Liver (tissue), 9 donors: ENCODE results near the gene MIOX. TPM values are rescaled to one million over a fixed set of nuclear protein-coding genes. Genes with fewer than 3 reads are reported as not detected.
A peak's percentile ranks its signal among the peaks of the same experiment; 100 is the strongest.

Experiments
- DNase-seq: peaks from one replicate; pipeline ENCODE4 v3.0.0-alpha.2; 2017; ENCODE audit warnings: low spot score
- H3K27ac ChIP-seq, 2 donors: one replicate each; pipeline ENCODE4 v1.7.0; 2013; ENCODE audit warnings: inconsistent platforms in 2 of 2, low read length in 2 of 2, control low read depth in 1 of 2, low read depth in 1 of 2, mild to moderate bottlenecking in 1 of 2
- H3K27me3 ChIP-seq, 4 donors: one replicate each; pipeline versions ENCODE4 v1.6.1 to v1.7.0; 2013; ENCODE audit warnings: low read length in 3 of 4, inconsistent platforms in 1 of 4, mild to moderate bottlenecking in 1 of 4, moderate library complexity in 1 of 4; ENCODE audit not compliant: control insufficient read depth in 4 of 4, insufficient read depth in 4 of 4
- H3K36me3 ChIP-seq, 4 donors: one replicate each; pipeline versions ENCODE4 v1.6.1 to v1.7.0; 2013; ENCODE audit warnings: low read length in 3 of 4, mild to moderate bottlenecking in 3 of 4, low read depth in 1 of 4, moderate library complexity in 1 of 4; ENCODE audit not compliant: control insufficient read depth in 4 of 4, insufficient read depth in 3 of 4
- H3K4me1 ChIP-seq, 4 donors: one replicate each; pipeline versions ENCODE4 v1.6.1 to v1.7.0; 2013; ENCODE audit warnings: low read length in 3 of 4, mild to moderate bottlenecking in 3 of 4, moderate library complexity in 1 of 4; ENCODE audit not compliant: control insufficient read depth in 4 of 4, insufficient read depth in 4 of 4
- H3K4me3 ChIP-seq, 3 donors: one replicate each; pipeline versions ENCODE4 v1.6.1 to v1.7.0; 2013; ENCODE audit warnings: low read length in 3 of 3, control low read depth in 1 of 3, low read depth in 1 of 3, mild to moderate bottlenecking in 1 of 3
- H3K9ac ChIP-seq, 2 donors: one replicate each; pipeline ENCODE4 v1.7.0; 2013; ENCODE audit warnings: low read length in 2 of 2, mild to moderate bottlenecking in 2 of 2, moderate library complexity in 2 of 2, control low read depth in 1 of 2, low read depth in 1 of 2
- H3K9me3 ChIP-seq, 4 donors: one replicate each; pipeline versions ENCODE4 v1.6.1 to v1.7.0; 2013; ENCODE audit warnings: low read length in 3 of 4; ENCODE audit not compliant: control insufficient read depth in 4 of 4
- ATF3 ChIP-seq: IDR thresholded peaks from 2 replicates; pipeline ENCODE4 v1.6.1; 2016; ENCODE audit warnings: antibody characterized with exemption
- CTCF ChIP-seq: fragments of 150-350 bp; IDR thresholded peaks from 2 replicates; pipeline ENCODE4 v1.5.1; 2017; ENCODE audit warnings: improper control_type of control experiment, low read depth, low read length; ENCODE audit not compliant: missing input control
- EGR1 ChIP-seq, 2 donors: IDR thresholded peaks; 2 replicates each; pipeline ENCODE4 v1.6.1; 2016 to 2018; ENCODE audit warnings: antibody characterized with exemption in 2 of 2, low read depth in 2 of 2
- FOXA1 ChIP-seq: IDR thresholded peaks from 2 replicates; pipeline ENCODE4 v1.6.1; 2016; ENCODE audit warnings: antibody characterized with exemption
- FOXA2 ChIP-seq: IDR thresholded peaks from 2 replicates; pipeline ENCODE4 v1.6.1; 2016; ENCODE audit warnings: antibody characterized with exemption
- GABPA ChIP-seq, 2 donors: IDR thresholded peaks in 1 of 2; conservative IDR thresholded peaks in 1 of 2; 2 replicates each; pipeline ENCODE4 v1.6.1; 2016; ENCODE audit warnings: antibody characterized with exemption in 2 of 2, mild to moderate bottlenecking in 1 of 2, moderate library complexity in 1 of 2
- HNF4A ChIP-seq, 2 donors: conservative IDR thresholded peaks; 2 replicates each; pipeline ENCODE4 v1.6.1; 2016; ENCODE audit warnings: antibody characterized with exemption in 2 of 2, mild to moderate bottlenecking in 2 of 2
- HNF4G ChIP-seq: IDR thresholded peaks from 2 replicates; pipeline ENCODE4 v1.6.1; 2016; ENCODE audit warnings: antibody characterized with exemption
- JUND ChIP-seq, 2 donors: IDR thresholded peaks; 2 replicates each; pipeline ENCODE4 v1.6.1; 2016; ENCODE audit warnings: antibody characterized with exemption in 2 of 2
- MAX ChIP-seq: IDR thresholded peaks from 2 replicates; pipeline ENCODE4 v1.6.1; 2016; ENCODE audit warnings: antibody characterized with exemption
- NR2F2 ChIP-seq: IDR thresholded peaks from 2 replicates; pipeline ENCODE4 v1.6.1; 2016; ENCODE audit warnings: antibody characterized with exemption
- RAD21 ChIP-seq, 2 donors: IDR thresholded peaks; 2 replicates each; pipeline ENCODE4 v1.6.1; 2016; ENCODE audit warnings: antibody characterized with exemption in 2 of 2, mild to moderate bottlenecking in 2 of 2
- REST ChIP-seq: IDR thresholded peaks from 2 replicates; pipeline ENCODE4 v1.6.1; 2016; ENCODE audit warnings: antibody characterized with exemption, mild to moderate bottlenecking
- RXRA ChIP-seq, 2 donors: IDR thresholded peaks; 2 replicates each; pipeline ENCODE4 v1.6.1; 2017 to 2018; ENCODE audit warnings: antibody characterized with exemption in 2 of 2, mild to moderate bottlenecking in 1 of 2
- SP1 ChIP-seq: IDR thresholded peaks from 2 replicates; pipeline ENCODE4 v1.6.1; 2018; ENCODE audit warnings: antibody characterized with exemption, mild to moderate bottlenecking
- TAF1 ChIP-seq: conservative IDR thresholded peaks from 2 replicates; pipeline ENCODE4 v1.6.1; 2016; ENCODE audit warnings: antibody characterized with exemption, mild to moderate bottlenecking
- YY1 ChIP-seq: IDR thresholded peaks from 2 replicates; pipeline ENCODE4 v1.6.1; 2016; ENCODE audit warnings: antibody characterized with exemption, mild to moderate bottlenecking
- WGBS: extraction: QIAGEN DNeasy Blood & Tissue Kit; methylation state at CpG from one replicate; pipeline ENCODE4 v1.1.7; 2013; 5-methylcytosine and 5-hydroxymethylcytosine counted together
- polyA plus RNA-seq, 2 donors: library from polyadenylated mRNA; stranded (reverse) in 1 of 2; unstranded in 1 of 2; fragments of 200-250 nt in 1 of 2; fragments of >200 nt in 1 of 2; fragmentation: Nextera tagmentation in 1 of 2; extraction: Ambion mirVana in 1 of 2; gene quantifications; one replicate each; pipeline versions ENCODE4 v1.2.1 to v1.2.3, GENCODE V29; 2013 to 2015
- total RNA-seq, 2 donors: library from RNA; depleted of rRNA; stranded (reverse); fragments of >200 nt; gene quantifications; one replicate each; pipeline ENCODE4 v1.2.3, GENCODE V29; 2014
- TF ChIP-seq, protein P1 (sequence below): IDR thresholded peaks from 2 replicates; pipeline ENCODE4 v1.6.1; 2016; ENCODE audit warnings: antibody characterized with exemption
- donor health status: healthy.
- donor health status: healthy.
- donor health status: healthy.
- donor health status: healthy.
- donor health status: healthy.

Gene MIOX
- total and polyA plus RNA-seq, 4 donors: not detected

GRCh38 chr22:50481045-50481439 is 5.6 kb upstream of the MIOX start:
- WGBS: 7% methylated on average over 45 of the region's 45 CpGs
- no peak for TF ChIP-seq GABPA (IDR thresholded peaks at IDR 0.05 in 1 of 2, conservative IDR thresholded peaks at IDR 0.05 in 1 of 2)
- no peak for TF ChIP-seq FOXA1
- no peak for TF ChIP-seq MAX
- TF ChIP-seq JUND (IDR thresholded peaks at IDR 0.05): no peak
- TF ChIP-seq, protein P1, sequence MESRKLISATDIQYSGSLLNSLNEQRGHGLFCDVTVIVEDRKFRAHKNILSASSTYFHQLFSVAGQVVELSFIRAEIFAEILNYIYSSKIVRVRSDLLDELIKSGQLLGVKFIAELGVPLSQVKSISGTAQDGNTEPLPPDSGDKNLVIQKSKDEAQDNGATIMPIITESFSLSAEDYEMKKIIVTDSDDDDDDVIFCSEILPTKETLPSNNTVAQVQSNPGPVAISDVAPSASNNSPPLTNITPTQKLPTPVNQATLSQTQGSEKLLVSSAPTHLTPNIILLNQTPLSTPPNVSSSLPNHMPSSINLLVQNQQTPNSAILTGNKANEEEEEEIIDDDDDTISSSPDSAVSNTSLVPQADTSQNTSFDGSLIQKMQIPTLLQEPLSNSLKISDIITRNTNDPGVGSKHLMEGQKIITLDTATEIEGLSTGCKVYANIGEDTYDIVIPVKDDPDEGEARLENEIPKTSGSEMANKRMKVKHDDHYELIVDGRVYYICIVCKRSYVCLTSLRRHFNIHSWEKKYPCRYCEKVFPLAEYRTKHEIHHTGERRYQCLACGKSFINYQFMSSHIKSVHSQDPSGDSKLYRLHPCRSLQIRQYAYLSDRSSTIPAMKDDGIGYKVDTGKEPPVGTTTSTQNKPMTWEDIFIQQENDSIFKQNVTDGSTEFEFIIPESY: no peak
- TF ChIP-seq HNF4G: no peak
- no peak overlapping the region for H3K9ac ChIP-seq
- H3K4me1 ChIP-seq: peaks cover 0 to 27% (median 8%) of the 10 kb centered on the region in 4 donors
- no peak for DNase-seq
- H3K27ac ChIP-seq: no peak overlapping the region
- H3K27me3 ChIP-seq: no peaks in the 10 kb centered on the region
- peaks cover 0 to 1% (median 0%) of the 10 kb centered on the region in 4 donors for H3K36me3 ChIP-seq
- peak overlapping the region in 1 of 3 donors; percentile 66 for H3K4me3 ChIP-seq
- H3K9me3 ChIP-seq: no peaks in the 10 kb centered on the region

GRCh38 chr22:50481440-50482106 is 5.1 kb upstream of the MIOX start, which contains the start of gene ADM2:
Gene ADM2 (plus strand): TSS chr22:50481543. CDS start chr22:50481848, 305 bp downstream.
- H3K36me3 ChIP-seq: peaks cover 0 to 1% (median 0%) of the 10 kb centered on the region in 4 donors
- no peaks in the 10 kb centered on the region for H3K27me3 ChIP-seq
- no peaks in the 10 kb centered on the region for H3K9me3 ChIP-seq
- peaks cover 0 to 27% (median 8%) of the 10 kb centered on the region in 4 donors for H3K4me1 ChIP-seq
- peak within 1 kb of the TSS in 2 of 3 donors; percentile 52 to 66 for H3K4me3 ChIP-seq
- peak within 1 kb of the TSS in 1 of 2 donors; percentile 18 for H3K9ac ChIP-seq
- TF ChIP-seq HNF4A (conservative IDR thresholded peaks at IDR 0.05): no peak
- TF ChIP-seq GABPA (IDR thresholded peaks at IDR 0.05 in 1 of 2, conservative IDR thresholded peaks at IDR 0.05 in 1 of 2): no peak
- TF ChIP-seq YY1: no peak
- TF ChIP-seq, protein P1: no peak
- TF ChIP-seq EGR1 (IDR thresholded peaks at IDR 0.05; ENCODE audit: low read depth in 2 of 2): no peak
- no peak for TF ChIP-seq ATF3
- TF ChIP-seq HNF4G: no peak
- TF ChIP-seq CTCF: no peak
- TF ChIP-seq RXRA (IDR thresholded peaks at IDR 0.05): no peak
- no peak for TF ChIP-seq JUND (IDR thresholded peaks at IDR 0.05)
- TF ChIP-seq FOXA2: no peak
- no peak for TF ChIP-seq SP1
- no peak for TF ChIP-seq NR2F2
- no peak for TF ChIP-seq RAD21 (IDR thresholded peaks at IDR 0.05)
- TF ChIP-seq TAF1: no peak
- TF ChIP-seq REST: no peak
- no peak for TF ChIP-seq FOXA1
- no peak for TF ChIP-seq MAX
- peak within 1 kb of the TSS in 1 of 2 donors; percentile 29 for H3K27ac ChIP-seq
- 4% methylated on average over 70 of the region's 70 CpGs for WGBS
- no peak for DNase-seq
